ENCODE results near the gene IFT57.

DNA sequence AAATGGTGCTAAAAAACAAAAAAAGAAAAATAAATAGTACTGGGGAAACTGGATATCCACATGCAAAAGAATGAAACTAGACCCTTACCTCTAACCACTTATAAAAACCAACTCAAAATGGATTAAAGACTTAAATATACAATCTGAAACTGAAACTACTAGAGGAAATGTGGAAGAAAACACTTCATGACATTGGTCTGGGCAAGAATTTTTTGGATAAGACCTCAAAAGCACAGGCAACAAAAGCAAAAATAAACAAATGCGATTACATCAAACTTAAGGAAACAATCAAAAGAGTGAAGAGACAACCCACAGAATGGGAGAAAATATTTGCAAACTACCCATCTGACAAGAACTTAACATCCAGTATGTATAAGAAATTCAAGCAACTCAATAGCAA, 6.4 kb downstream of the IFT57 start:
- no peak for TF ChIP-seq EZH2 (IDR thresholded peaks at IDR 0.05; ENCODE audit: borderline replicate concordance, insufficient read depth, low read depth, low read length, poor library complexity, severe bottlenecking)
- TF ChIP-seq, protein P1, sequence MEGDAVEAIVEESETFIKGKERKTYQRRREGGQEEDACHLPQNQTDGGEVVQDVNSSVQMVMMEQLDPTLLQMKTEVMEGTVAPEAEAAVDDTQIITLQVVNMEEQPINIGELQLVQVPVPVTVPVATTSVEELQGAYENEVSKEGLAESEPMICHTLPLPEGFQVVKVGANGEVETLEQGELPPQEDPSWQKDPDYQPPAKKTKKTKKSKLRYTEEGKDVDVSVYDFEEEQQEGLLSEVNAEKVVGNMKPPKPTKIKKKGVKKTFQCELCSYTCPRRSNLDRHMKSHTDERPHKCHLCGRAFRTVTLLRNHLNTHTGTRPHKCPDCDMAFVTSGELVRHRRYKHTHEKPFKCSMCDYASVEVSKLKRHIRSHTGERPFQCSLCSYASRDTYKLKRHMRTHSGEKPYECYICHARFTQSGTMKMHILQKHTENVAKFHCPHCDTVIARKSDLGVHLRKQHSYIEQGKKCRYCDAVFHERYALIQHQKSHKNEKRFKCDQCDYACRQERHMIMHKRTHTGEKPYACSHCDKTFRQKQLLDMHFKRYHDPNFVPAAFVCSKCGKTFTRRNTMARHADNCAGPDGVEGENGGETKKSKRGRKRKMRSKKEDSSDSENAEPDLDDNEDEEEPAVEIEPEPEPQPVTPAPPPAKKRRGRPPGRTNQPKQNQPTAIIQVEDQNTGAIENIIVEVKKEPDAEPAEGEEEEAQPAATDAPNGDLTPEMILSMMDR (IDR thresholded peaks at IDR 0.05) = no peak

Data from B cell (primary cell).